K562 (cell line): ENCODE data around the gene ZNF264. TPM values are rescaled to one million over a fixed set of nuclear protein-coding genes. Genes with fewer than 3 reads are reported as not detected.

Experiments
- ATAC-seq: fragments of 200-7000 bp; cut with Tn5 transposase; 3 replicates; pipeline ENCODE4 v1.9.1; 2020; ENCODE audit warnings: moderate library complexity
- BruUV-seq: library from RNA; stranded (reverse); fragments of 400-500 nt; replicated peaks from 2 replicates; lab custom pipeline; 2021; lab: Mats Ljungman, UMichigan
- CTCF ChIA-PET: fragments of 300-600 bp; formaldehyde crosslinking; extraction: SDS; loops from one replicate; lab custom pipeline; 2021; ENCODE audit warnings: low intra/inter-chr PET ratio; lab: Yijun Ruan, JAX
- POLR2A ChIA-PET: fragments of 300-600, 350-650 bp; sonication (Branson Sonifier 250); formaldehyde crosslinking; extraction: SDS; loops from one replicate; lab custom pipeline; 2021; ENCODE audit warnings: antibody characterized with exemption, inconsistent platforms; lab: Yijun Ruan, JAX
- DNase-seq, 4 experiments: peaks; one replicate each; pipeline versions ENCODE4 v3.0.0 to v3.0.0-alpha.2; 2011 to 2018; ENCODE audit warnings: low spot score in 3 of 4, mixed read lengths in 3 of 4; ENCODE audit errors: extremely low read depth in 1 of 4
- FAIRE-seq: peaks from 2 replicates; lab custom pipeline; 2011; peaks lifted over from hg19 to GRCh38; lab: Jason Lieb, UNC
- H2AFZ ChIP-seq: 2 replicates; pipeline ENCODE4 v1.6.0; 2011; ENCODE audit warnings: low read depth, low read length, control low read depth, inconsistent platforms
- H3K27ac ChIP-seq: fragments of 200-600 bp; 3 replicates; pipeline ENCODE4 v1.8.0; 2011; ENCODE audit warnings: low read depth, mild to moderate bottlenecking, control low read depth, inconsistent platforms, low read length, moderate library complexity, mixed read lengths; ENCODE audit errors: extremely low read depth
- H3K27me3 ChIP-seq, 2 experiments: fragments of 300-600 bp in 1 of 2; 2 replicates in 1 of 2; 3 replicates in 1 of 2; pipeline versions ENCODE4 v1.6.0 to v1.8.0; 2011; ENCODE audit warnings: inconsistent platforms in 2 of 2, low read length in 2 of 2, mild to moderate bottlenecking in 1 of 2, mixed read lengths in 1 of 2, moderate library complexity in 1 of 2; ENCODE audit not compliant: control insufficient read depth in 2 of 2, insufficient read depth in 2 of 2
- H3K36me3 ChIP-seq: fragments of 300-600 bp; 3 replicates; pipeline ENCODE4 v1.8.0; 2011; ENCODE audit warnings: mild to moderate bottlenecking, low read length, inconsistent platforms; ENCODE audit not compliant: control insufficient read depth, insufficient read depth
- H3K4me1 ChIP-seq, 2 experiments: fragments of 200-600 bp in 1 of 2; replicated peaks in 1 of 2; 2 replicates in 1 of 2; 3 replicates in 1 of 2; pipeline versions ENCODE4 v1.5.1 to v1.8.0; 2011; ENCODE audit warnings: inconsistent platforms in 2 of 2, low read length in 2 of 2, mild to moderate bottlenecking in 1 of 2, mixed read lengths in 1 of 2, moderate library complexity in 1 of 2; ENCODE audit not compliant: control insufficient read depth in 2 of 2, insufficient read depth in 2 of 2
- H3K4me2 ChIP-seq: 2 replicates; pipeline ENCODE4 v1.6.1; 2011; ENCODE audit warnings: low read length, control low read depth, inconsistent platforms, mixed read lengths; ENCODE audit not compliant: insufficient read depth
- H3K4me3 ChIP-seq: fragments of 200-600 bp; sonication (generic), shearing (Covaris generic); 2 replicates; pipeline ENCODE4 v1.5.1; 2016; ENCODE audit warnings: control low read depth, inconsistent platforms
- H3K79me2 ChIP-seq: fragments of 200-600 bp; 3 replicates; pipeline ENCODE4 v1.8.0; 2011; ENCODE audit warnings: low read length, inconsistent platforms; ENCODE audit not compliant: control insufficient read depth, insufficient read depth
- H3K9ac ChIP-seq, 2 experiments: 2 replicates each; pipeline versions ENCODE4 v1.6.0 to v1.6.1; 2011; ENCODE audit warnings: low read depth in 2 of 2, low read length in 2 of 2, control low read depth in 1 of 2, inconsistent platforms in 1 of 2, mild to moderate bottlenecking in 1 of 2, mixed read lengths in 1 of 2; ENCODE audit not compliant: insufficient read depth in 1 of 2
- H3K9me1 ChIP-seq: one replicate; pipeline ENCODE4 v1.6.0; 2011; ENCODE audit warnings: inconsistent platforms, mild to moderate bottlenecking, low read length, moderate library complexity; ENCODE audit not compliant: control insufficient read depth, insufficient read depth
- H3K9me3 ChIP-seq: replicated peaks from 2 replicates; pipeline ENCODE4 v1.5.1; 2011; ENCODE audit warnings: low read depth, low read length, inconsistent platforms; ENCODE audit not compliant: control insufficient read depth, insufficient read depth
- H4K20me1 ChIP-seq: replicated peaks from 2 replicates; pipeline ENCODE4 v1.6.1; 2011; ENCODE audit warnings: low read length, inconsistent platforms, mixed read lengths; ENCODE audit not compliant: control insufficient read depth, insufficient read depth
- ATF3 ChIP-seq, 2 experiments: fragments of 450-650 bp in 1 of 2; sonication (generic) in 1 of 2; formaldehyde crosslinking in 1 of 2; IDR thresholded peaks in 1 of 2; conservative IDR thresholded peaks in 1 of 2; 2 replicates each; pipeline versions ENCODE4 v1.6.1 to v1.8.1; 2016 to 2023; ENCODE audit warnings: mild to moderate bottlenecking in 2 of 2, moderate library complexity in 2 of 2, inconsistent platforms in 1 of 2, missing genetic modification reagents in 1 of 2
- HMG20B ChIP-seq: fragments of 250-450 bp; sonication (Bioruptor Pico); IDR thresholded peaks from 2 replicates; pipeline ENCODE4 v1.5.0; 2021; ENCODE audit warnings: mild to moderate bottlenecking
- JUND ChIP-seq, 2 experiments: IDR thresholded peaks; 2 replicates in 1 of 2; 3 replicates in 1 of 2; pipeline ENCODE4 v1.6.1; 2011; ENCODE audit warnings: borderline replicate concordance in 2 of 2, low read depth in 2 of 2, low read length in 2 of 2, improper control_type of control experiment in 1 of 2, missing biosample characterization in 1 of 2, missing genetic modification characterization in 1 of 2, missing genetic modification reagents in 1 of 2
- KAT7 ChIP-seq: sonication (generic); formaldehyde crosslinking; IDR thresholded peaks from 2 replicates; pipeline ENCODE4 v1.8.0; 2022; ENCODE audit warnings: missing genetic modification reagents, mild to moderate bottlenecking, borderline replicate concordance
- MCM3 ChIP-seq: fragments of 450-650 bp; IDR thresholded peaks from 2 replicates; pipeline ENCODE4 v1.6.1; 2016
- MEF2A ChIP-seq: IDR thresholded peaks from 2 replicates; pipeline ENCODE4 v1.6.1; 2011; ENCODE audit warnings: low read depth, mild to moderate bottlenecking, low read length, moderate library complexity; ENCODE audit not compliant: control insufficient read depth
- NFXL1 ChIP-seq: fragments of 450-650 bp; formaldehyde crosslinking; IDR thresholded peaks from 2 replicates; pipeline ENCODE4 v1.4.0; 2021; ENCODE audit warnings: mild to moderate bottlenecking
- PHTF2 ChIP-seq: fragments of 250-450 bp; sonication (Bioruptor Pico); IDR thresholded peaks from 2 replicates; pipeline ENCODE4 v1.5.0; 2021; ENCODE audit warnings: mild to moderate bottlenecking
- PTTG1 ChIP-seq: fragments of 450-650 bp; IDR thresholded peaks from 2 replicates; pipeline ENCODE4 v1.6.1; 2016; ENCODE audit warnings: low read depth, mild to moderate bottlenecking, missing genetic modification characterization, missing compliant biosample characterization
- STAT5A ChIP-seq: IDR thresholded peaks from 2 replicates; pipeline ENCODE4 v1.6.1; 2012; ENCODE audit warnings: low read length, inconsistent platforms, borderline replicate concordance
- ZEB2 ChIP-seq: fragments of 450-650 bp; IDR thresholded peaks from 2 replicates; pipeline ENCODE4 v1.6.1; 2016
- ZNF668 ChIP-seq: fragments of 250-450 bp; sonication (Bioruptor Pico); IDR thresholded peaks from 2 replicates; pipeline ENCODE4 v1.8.0; 2022; ENCODE audit warnings: mild to moderate bottlenecking, inconsistent platforms
- WGBS: fragments of 100-300 bp; shearing (Covaris generic); methylation state at CpG from one replicate; pipeline ENCODE4 v1.1.6; 2016; ENCODE audit warnings: low coverage, mixed read lengths; ENCODE audit not compliant: insufficient coverage; ENCODE audit errors: missing lambda C conversion rate; 5-methylcytosine and 5-hydroxymethylcytosine counted together
- in situ Hi-C: fragments of 300-500 bp; cut with MboI; formaldehyde crosslinking; loops from 4 replicates; pipeline ENCODE4 v1.15.0; 2018; ENCODE audit warnings: inconsistent platforms, mixed read lengths
- intact Hi-C: fragments of 100-400 bp; cut with micrococcal nuclease; formaldehyde crosslinking; loops from 2 replicates; pipeline ENCODE4 v1.14.2; 2022
- polyA plus RNA-seq, 8 experiments: library from polyadenylated mRNA; depleted of rRNA in 4 of 8; stranded (reverse) in 5 of 8; unstranded in 3 of 8; fragments of >200 nt; fragmentation: Nextera tagmentation in 2 of 8; fragmentation: Illumina TruSeq in 1 of 8; extraction: Ambion mirVana in 2 of 8; extraction: Trizol in 1 of 8; gene quantifications; 2 replicates each; pipeline versions ENCODE4 v1.2.1 to v1.2.3, GENCODE V29; 2011 to 2014; ENCODE audit warnings: inconsistent platforms in 1 of 8, missing spikeins in 1 of 8
- total RNA-seq, 7 experiments: library from RNA; depleted of rRNA in 6 of 7; stranded (reverse); fragments of >200 nt in 6 of 7; fragmentation: Illumina TruSeq in 2 of 7; extraction: Trizol in 2 of 7; gene quantifications; 2 replicates each; pipeline versions ENCODE4 v1.2.1 to v1.2.3, GENCODE V29; 2011 to 2021; ENCODE audit warnings: low replicate concordance in 1 of 7
- TF ChIP-seq, protein P1 (sequence below): fragments of 450-650 bp; IDR thresholded peaks from 2 replicates; pipeline ENCODE4 v1.6.1; 2018; ENCODE audit warnings: mild to moderate bottlenecking, low read depth; ENCODE audit not compliant: partially characterized antibody
- TF ChIP-seq, protein P2 (sequence below): sonication (generic); formaldehyde crosslinking; IDR thresholded peaks from 2 replicates; pipeline ENCODE4 v1.8.0; 2022; ENCODE audit warnings: mild to moderate bottlenecking, missing genetic modification reagents, borderline replicate concordance

Gene ZNF264
- total and polyA plus RNA-seq, 9 of the 15 experiments (the other 6 are each of a cell fraction or from before 2014, with no cell fraction given), result 0.08 to 7.9 (median 1.3) TPM

DNA sequence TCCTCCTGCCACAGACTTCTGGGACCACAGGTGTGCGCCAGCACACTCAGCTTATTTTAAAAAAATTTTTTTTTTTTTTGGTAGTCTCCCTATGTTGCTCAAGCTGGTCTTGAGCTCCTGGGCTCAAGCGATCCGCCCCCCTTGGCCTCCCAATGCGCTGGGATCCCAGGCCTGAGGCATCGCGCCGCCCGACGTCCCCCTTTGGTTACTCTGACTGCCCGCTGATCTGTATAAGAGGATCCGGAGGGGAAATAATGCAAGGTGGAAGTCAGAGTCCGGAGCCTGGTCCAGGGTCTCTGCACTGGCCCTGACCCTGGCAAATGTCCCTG lies 48.6 kb downstream of the ZNF264 start:
- 96% methylated on average over 9 of the region's 12 CpGs for WGBS
- Histone ChIP-seq H3K9me3 (peaks cover 4% of the 10 kb centered on the region; the same call in 1 of the 2 replicates), H3K27ac (peak overlapping the region; percentile 84; the same call in 2 of the 3 replicates), H2AFZ (peak overlapping the region; percentile 97), H3K36me3 (peaks cover 14% of the 10 kb centered on the region; the same call in 2 of the 3 replicates), H3K27me3 (no peaks in the 10 kb centered on the region), H3K9ac (peak overlapping the region in 1 of 2 experiments; percentile 85; a peak in 1 of 4 replicates), H4K20me1 (no peaks in the 10 kb centered on the region), H3K4me1 (peaks cover 7 to 10% of the 10 kb centered on the region in 2 experiments; a peak in 4 of 5 replicates), H3K9me1 (no peaks in the 10 kb centered on the region), H3K4me3 (peak overlapping the region; percentile 63; the same call in 1 of the 2 replicates), H3K4me2 (peak overlapping the region; percentile 94), H3K79me2 (peaks cover 26% of the 10 kb centered on the region)
- peak in 1 of 4 experiments; percentile 15 for DNase-seq
- no peak for ATAC-seq
- ChIA-PET CTCF (no interaction called here), POLR2A (interaction anchor here (0.6 kb wide), 1 partner anchor 12 kb away, joined by 3 read pairs; no protein-coding TSS in a partner anchor)
- in situ Hi-C loops (no loop called here), intact Hi-C loops (loop anchor here (5.0 kb wide), 1 partner anchor 42 kb away; the partner anchor contains the start of gene ZNF460)
- no peak for FAIRE-seq
- TF ChIP-seq, protein P1, sequence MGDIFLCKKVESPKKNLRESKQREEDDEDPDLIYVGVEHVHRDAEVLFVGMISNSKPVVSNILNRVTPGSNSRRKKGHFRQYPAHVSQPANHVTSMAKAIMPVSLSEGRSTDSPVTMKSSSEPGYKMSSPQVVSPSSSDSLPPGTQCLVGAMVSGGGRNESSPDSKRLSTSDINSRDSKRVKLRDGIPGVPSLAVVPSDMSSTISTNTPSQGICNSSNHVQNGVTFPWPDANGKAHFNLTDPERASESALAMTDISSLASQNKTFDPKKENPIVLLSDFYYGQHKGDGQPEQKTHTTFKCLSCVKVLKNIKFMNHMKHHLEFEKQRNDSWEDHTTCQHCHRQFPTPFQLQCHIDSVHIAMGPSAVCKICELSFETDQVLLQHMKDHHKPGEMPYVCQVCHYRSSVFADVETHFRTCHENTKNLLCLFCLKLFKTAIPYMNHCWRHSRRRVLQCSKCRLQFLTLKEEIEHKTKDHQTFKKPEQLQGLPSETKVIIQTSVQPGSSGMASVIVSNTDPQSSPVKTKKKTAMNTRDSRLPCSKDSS, result no peak
- TF ChIP-seq ATF3 (IDR thresholded peaks at IDR 0.05), result no peak
- no peak for TF ChIP-seq ATF3 (CRISPR knock-in tag; conservative IDR thresholded peaks at IDR 0.05)
- no peak for TF ChIP-seq HMG20B (CRISPR knock-in tag)
- TF ChIP-seq MCM3, result no peak
- TF ChIP-seq JUND (IDR thresholded peaks at IDR 0.05; ENCODE audit: borderline replicate concordance, low read depth, low read length), result no peak
- no peak for TF ChIP-seq JUND (tag; IDR thresholded peaks at IDR 0.05; ENCODE audit: borderline replicate concordance, low read depth, low read length)
- no peak for TF ChIP-seq NFXL1
- no peak for TF ChIP-seq KAT7 (CRISPR knock-in tag)
- TF ChIP-seq, protein P2, sequence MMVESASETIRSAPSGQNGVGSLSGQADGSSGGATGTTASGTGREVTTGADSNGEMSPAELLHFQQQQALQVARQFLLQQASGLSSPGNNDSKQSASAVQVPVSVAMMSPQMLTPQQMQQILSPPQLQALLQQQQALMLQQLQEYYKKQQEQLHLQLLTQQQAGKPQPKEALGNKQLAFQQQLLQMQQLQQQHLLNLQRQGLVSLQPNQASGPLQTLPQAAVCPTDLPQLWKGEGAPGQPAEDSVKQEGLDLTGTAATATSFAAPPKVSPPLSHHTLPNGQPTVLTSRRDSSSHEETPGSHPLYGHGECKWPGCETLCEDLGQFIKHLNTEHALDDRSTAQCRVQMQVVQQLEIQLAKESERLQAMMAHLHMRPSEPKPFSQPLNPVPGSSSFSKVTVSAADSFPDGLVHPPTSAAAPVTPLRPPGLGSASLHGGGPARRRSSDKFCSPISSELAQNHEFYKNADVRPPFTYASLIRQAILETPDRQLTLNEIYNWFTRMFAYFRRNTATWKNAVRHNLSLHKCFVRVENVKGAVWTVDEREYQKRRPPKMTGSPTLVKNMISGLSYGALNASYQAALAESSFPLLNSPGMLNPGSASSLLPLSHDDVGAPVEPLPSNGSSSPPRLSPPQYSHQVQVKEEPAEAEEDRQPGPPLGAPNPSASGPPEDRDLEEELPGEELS (CRISPR knock-in tag), result no peak
- no peak for TF ChIP-seq MEF2A
- no peak for TF ChIP-seq ZEB2
- TF ChIP-seq ZNF668, result no peak
- TF ChIP-seq PTTG1 (tag), result no peak
- TF ChIP-seq PHTF2 (CRISPR knock-in tag), result no peak
- no peak for TF ChIP-seq STAT5A
- BruUV-seq, result no TSS peak
